GM19395 (cell line): Measurements from ENCODE around the gene CHTOP.

Experiments
- ATAC-seq: cut with Tn5 transposase; IDR thresholded peaks from one replicate; pipeline ENCODE4 v1.9.1; 2021; ENCODE audit warnings: mild to moderate bottlenecking, moderate library complexity; ENCODE audit not compliant: unreplicated experiment

The CHTOP gene

GRCh38 chr1:153612755-153613331 lies 21.0 kb upstream of the CHTOP start, which contains the start of gene S100A16:
S100A16 (minus strand) TSS chr1:153613137; CDS start chr1:153608151, 4,986 bp downstream.
- ATAC-seq = no peak

GRCh38 chr1:153613406-153613805 lies 20.5 kb upstream of the CHTOP start:
- no peak for ATAC-seq

GRCh38 chr1:153614189-153614900 lies 19.5 kb upstream of the CHTOP start:
- no peak for ATAC-seq

GRCh38 chr1:153614906-153615305 lies 19.0 kb upstream of the CHTOP start:
- no peak for ATAC-seq

- ATAC-seq = no peak
Measured at GRCh38 chr1:153615406-153615805, 18.5 kb upstream of the CHTOP start.

- no peak for ATAC-seq
Measured at GRCh38 chr1:153616144-153616916, 17.5 kb upstream of the CHTOP start, which contains the start of gene S100A14. S100A14 (minus strand) TSS chr1:153616325; CDS start chr1:153615858, 467 bp downstream.

GRCh38 chr1:153616917-153617311 lies 17.0 kb upstream of the CHTOP start:
- ATAC-seq = no peak

- no peak for ATAC-seq
Measured at GRCh38 chr1:153617663-153618062, 16.2 kb upstream of the CHTOP start.

GRCh38 chr1:153619171-153619570 lies 14.7 kb upstream of the CHTOP start:
- ATAC-seq = no peak

- no peak for ATAC-seq
Measured at GRCh38 chr1:153623101-153623500, 10.8 kb upstream of the CHTOP start.

- ATAC-seq = no peak
Measured at GRCh38 chr1:153624965-153625611, 8.8 kb upstream of the CHTOP start.

GRCh38 chr1:153626477-153626903 lies 7.4 kb upstream of the CHTOP start:
- ATAC-seq = no peak

- ATAC-seq = no peak
Measured at GRCh38 chr1:153626904-153627714, 6.8 kb upstream of the CHTOP start, which contains the start of gene S100A13. S100A13 (minus strand) TSS chr1:153627505; CDS start chr1:153626472, 1,033 bp downstream.

GRCh38 chr1:153627715-153628626 lies 5.9 kb upstream of the CHTOP start, which contains the start of gene S100A1:
S100A1 (plus strand) TSS chr1:153628434; CDS start chr1:153630522, 2,088 bp downstream.
- ATAC-seq = no peak

- no peak for ATAC-seq
Measured at GRCh38 chr1:153628638-153629342, 5.1 kb upstream of the CHTOP start.

GRCh38 chr1:153629343-153629665 lies 4.6 kb upstream of the CHTOP start:
- no peak for ATAC-seq

- ATAC-seq = no peak
Measured at GRCh38 chr1:153629971-153630370, 3.9 kb upstream of the CHTOP start.

GRCh38 chr1:153630384-153630783 lies 3.5 kb upstream of the CHTOP start:
- ATAC-seq = no peak
